GM06990 (cell line): ENCODE data around the gene EPHB1.

Source experiments
- DNase-seq: peaks from one replicate; pipeline ENCODE4 v3.0.0-alpha.2; 2011; ENCODE audit not compliant: insufficient read length; ENCODE audit errors: extremely low read depth
- H3K27me3 ChIP-seq: replicated peaks from 2 replicates; pipeline ENCODE4 v1.6.0; 2011; ENCODE audit warnings: low read length; ENCODE audit not compliant: control insufficient read depth, insufficient read depth
- H3K36me3 ChIP-seq: 2 replicates; pipeline ENCODE4 v1.5.1; 2011; ENCODE audit warnings: low read length; ENCODE audit not compliant: control insufficient read depth, insufficient read depth
- H3K4me3 ChIP-seq: replicated peaks from 2 replicates; pipeline ENCODE4 v1.5.1; 2011; ENCODE audit warnings: low read depth, mild to moderate bottlenecking, control low read depth, low read length
- TF ChIP-seq, protein P1 (sequence below): IDR thresholded peaks from 2 replicates; pipeline ENCODE4 v1.5.1; 2011; ENCODE audit warnings: low read length, control low read depth, mild to moderate bottlenecking, inconsistent platforms; ENCODE audit not compliant: insufficient read depth, poor library complexity, severe bottlenecking

Gene EPHB1

DNA sequence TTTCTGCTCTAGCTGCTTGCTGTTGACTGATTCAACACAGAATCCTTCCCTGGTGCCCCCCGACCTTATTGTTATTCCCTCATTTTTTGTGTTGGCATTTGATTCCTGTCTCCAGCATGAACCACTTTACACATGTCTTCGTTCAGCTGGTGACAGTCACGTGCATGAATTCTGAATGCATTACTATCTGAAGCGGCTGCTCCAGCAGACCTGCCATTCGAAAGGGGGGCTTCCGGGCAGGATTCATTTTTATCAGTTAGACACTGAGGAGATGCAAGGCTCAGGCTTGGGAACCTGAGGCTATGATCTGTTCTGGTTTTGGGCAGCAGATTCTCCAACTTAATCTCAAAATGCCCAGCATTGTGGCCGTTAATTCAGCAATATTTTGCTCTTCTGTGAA, 336.2 kb downstream of the EPHB1 start:
- no peak overlapping the region for H3K4me3 ChIP-seq
- H3K36me3 ChIP-seq, result no peaks in the 10 kb centered on the region
- DNase-seq, result no peak
- TF ChIP-seq, protein P1, sequence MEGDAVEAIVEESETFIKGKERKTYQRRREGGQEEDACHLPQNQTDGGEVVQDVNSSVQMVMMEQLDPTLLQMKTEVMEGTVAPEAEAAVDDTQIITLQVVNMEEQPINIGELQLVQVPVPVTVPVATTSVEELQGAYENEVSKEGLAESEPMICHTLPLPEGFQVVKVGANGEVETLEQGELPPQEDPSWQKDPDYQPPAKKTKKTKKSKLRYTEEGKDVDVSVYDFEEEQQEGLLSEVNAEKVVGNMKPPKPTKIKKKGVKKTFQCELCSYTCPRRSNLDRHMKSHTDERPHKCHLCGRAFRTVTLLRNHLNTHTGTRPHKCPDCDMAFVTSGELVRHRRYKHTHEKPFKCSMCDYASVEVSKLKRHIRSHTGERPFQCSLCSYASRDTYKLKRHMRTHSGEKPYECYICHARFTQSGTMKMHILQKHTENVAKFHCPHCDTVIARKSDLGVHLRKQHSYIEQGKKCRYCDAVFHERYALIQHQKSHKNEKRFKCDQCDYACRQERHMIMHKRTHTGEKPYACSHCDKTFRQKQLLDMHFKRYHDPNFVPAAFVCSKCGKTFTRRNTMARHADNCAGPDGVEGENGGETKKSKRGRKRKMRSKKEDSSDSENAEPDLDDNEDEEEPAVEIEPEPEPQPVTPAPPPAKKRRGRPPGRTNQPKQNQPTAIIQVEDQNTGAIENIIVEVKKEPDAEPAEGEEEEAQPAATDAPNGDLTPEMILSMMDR, result no peak
- H3K27me3 ChIP-seq, result no peaks in the 10 kb centered on the region; the same call in none of the 2 replicates

DNA sequence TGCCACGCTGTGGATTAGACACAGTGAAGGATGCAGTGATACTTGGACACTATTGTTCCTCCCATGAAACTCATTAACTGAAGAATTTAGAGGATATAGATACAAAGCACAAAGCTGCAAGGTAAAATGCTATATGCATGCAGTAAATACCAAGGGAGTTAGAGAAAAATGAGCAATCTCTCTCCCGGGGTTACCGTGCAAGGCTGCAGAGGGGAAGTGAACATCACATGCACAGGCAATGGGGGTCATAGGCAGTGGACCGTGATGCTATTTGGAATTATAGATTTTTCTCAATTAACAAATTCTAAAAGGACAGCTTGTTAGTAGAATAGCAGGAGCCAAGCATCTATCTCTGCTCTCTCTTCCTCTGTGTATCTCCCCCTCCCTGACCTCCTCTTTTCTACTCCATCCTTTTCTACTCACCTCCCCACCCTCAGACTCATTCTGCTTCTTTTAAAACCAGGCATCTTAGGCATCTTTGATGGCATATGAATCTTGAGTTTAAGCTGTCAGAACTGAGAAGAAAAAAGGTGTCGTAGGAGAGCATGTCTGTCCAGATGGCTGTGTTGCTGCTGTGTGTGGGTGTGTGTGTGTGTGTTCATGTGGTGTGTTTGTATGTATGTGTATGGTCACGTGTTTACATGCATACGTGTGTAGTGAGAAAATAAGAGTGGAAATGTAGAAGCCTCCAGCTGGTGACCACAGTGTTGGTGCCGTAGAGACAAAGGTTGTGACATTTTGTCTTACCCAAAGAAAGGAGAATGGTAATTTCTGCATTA, 339.0 kb downstream of the EPHB1 start:
- no peak for DNase-seq
- TF ChIP-seq, protein P1, result no peak
- Histone ChIP-seq H3K36me3 (no peaks in the 10 kb centered on the region), H3K4me3 (no peak overlapping the region), H3K27me3 (no peaks in the 10 kb centered on the region; the same call in none of the 2 replicates)

DNA sequence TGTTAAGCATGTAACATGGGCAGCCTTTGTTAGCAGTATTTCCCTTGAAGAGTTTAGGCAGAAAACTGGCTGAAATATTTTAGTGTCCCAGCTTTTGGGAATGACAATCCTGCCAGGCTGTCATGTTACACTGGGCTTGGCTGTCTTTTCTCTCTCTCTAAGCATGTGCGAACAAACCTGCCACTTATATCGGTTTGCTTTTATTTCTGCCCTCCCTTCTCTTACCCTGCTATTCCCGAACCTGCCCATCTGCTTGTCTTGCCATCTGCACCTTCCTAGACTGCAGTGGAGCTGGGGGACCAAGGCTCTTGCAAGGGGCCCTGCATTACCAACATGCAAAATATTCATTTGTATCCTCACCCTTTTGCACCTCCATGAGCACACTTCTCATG, 339.6 kb downstream of the EPHB1 start:
- Histone ChIP-seq H3K36me3 (no peaks in the 10 kb centered on the region), H3K27me3 (no peaks in the 10 kb centered on the region; the same call in none of the 2 replicates), H3K4me3 (no peak overlapping the region)
- TF ChIP-seq, protein P1, result no peak
- no peak for DNase-seq

DNA sequence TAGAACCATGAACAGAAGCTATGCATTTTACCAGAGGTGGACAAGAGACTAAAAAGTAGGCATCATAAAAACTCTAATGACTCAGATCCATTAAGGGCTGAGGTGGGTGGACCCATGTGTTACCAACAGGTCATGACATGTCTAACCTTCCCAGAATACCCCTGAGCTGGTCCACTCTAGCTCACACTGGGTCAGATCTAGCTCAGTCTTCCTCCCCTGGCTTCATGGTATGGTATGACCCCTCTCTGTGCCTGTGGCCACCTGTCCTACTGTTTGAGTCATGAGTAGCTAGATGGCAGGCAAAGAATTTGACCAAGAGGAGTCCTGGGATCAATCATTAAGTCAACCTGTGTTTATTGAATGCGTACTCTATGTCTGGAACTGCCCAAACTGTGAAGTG, 340.4 kb downstream of the EPHB1 start:
- Histone ChIP-seq H3K36me3 (no peaks in the 10 kb centered on the region), H3K4me3 (no peak overlapping the region), H3K27me3 (no peaks in the 10 kb centered on the region; the same call in none of the 2 replicates)
- TF ChIP-seq, protein P1, result no peak
- no peak for DNase-seq

DNA sequence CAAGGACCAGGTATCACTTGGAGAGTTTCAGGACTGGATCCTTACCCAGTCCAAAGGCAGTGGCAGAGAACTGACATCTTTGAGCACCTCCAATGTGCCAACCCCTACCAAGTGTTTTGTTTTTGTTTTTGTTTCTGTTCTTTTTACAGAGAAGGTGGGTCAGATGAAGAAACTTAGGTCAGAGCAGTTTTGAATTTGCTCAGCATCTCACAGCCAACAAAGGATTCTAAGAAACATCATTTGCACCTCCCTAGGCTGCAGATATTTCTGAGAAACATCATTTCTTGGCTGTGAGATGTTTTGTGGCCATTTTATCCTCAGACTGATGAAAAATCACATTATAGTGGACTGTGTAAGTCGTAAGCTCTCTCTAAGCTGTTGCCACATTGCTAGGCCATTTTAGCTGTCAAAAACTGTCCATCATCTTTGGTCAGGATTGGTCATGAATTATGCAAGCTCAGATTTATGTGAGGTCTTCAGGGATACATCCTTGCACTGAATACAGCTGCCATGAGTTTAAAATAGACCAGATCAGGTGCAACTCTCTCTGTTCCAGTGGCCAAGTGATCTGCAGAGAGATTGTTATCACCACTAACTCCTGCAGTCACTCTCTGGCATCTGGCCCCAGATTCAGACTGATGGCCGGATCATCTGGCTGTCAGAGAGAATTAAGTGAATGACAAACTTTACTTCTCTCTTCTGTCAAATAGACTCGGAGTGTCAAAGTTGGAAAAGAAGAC, 341.5 kb downstream of the EPHB1 start:
- no peak for DNase-seq
- Histone ChIP-seq H3K4me3 (no peak overlapping the region), H3K27me3 (no peaks in the 10 kb centered on the region; the same call in none of the 2 replicates), H3K36me3 (no peaks in the 10 kb centered on the region)
- TF ChIP-seq, protein P1, result no peak
